Prostate gland (tissue), 2 donors: ENCODE measurements around the gene NCOA4. TPM values are rescaled to one million over a fixed set of nuclear protein-coding genes. Genes with fewer than 3 reads are reported as not detected.

ENCODE experiments used
- DNase-seq: peaks from one replicate; pipeline ENCODE4 v3.0.0-alpha.2; 2019; ENCODE audit warnings: low spot score
- H3K27ac ChIP-seq, 2 donors: fragments of 200-600 bp; sonication (generic); 2 replicates each; pipeline ENCODE4 v1.5.1; 2017 to 2019
- H3K27me3 ChIP-seq: fragments of 200-600 bp; sonication (generic); replicated peaks from 2 replicates; pipeline ENCODE4 v1.5.1; 2019; ENCODE audit not compliant: insufficient read depth
- H3K36me3 ChIP-seq, 2 donors: fragments of 200-600 bp; sonication (generic); 1 replicate in 1 of 2; 2 replicates in 1 of 2; pipeline versions ENCODE4 v1.5.1 to v1.8.1; 2017 to 2019
- H3K4me1 ChIP-seq: fragments of 200-600 bp; sonication (generic); replicated peaks from 2 replicates; pipeline ENCODE4 v1.5.1; 2019
- H3K4me3 ChIP-seq, 2 donors: fragments of 200-600 bp; sonication (generic); 2 replicates each; pipeline ENCODE4 v1.5.1; 2017 to 2019
- H3K9me3 ChIP-seq: fragments of 200-600 bp; sonication (generic); 2 replicates; pipeline ENCODE4 v1.5.1; 2017
- CTCF ChIP-seq, 4 experiments: fragments of 200-600 bp in 2 of 4; fragments of 450-650 bp in 2 of 4; sonication (generic) in 2 of 4; IDR thresholded peaks; 1 replicate in 3 of 4; 2 replicates in 1 of 4; pipeline ENCODE4 v1.5.1; 2016 to 2019; ENCODE audit warnings: antibody characterized with exemption in 4 of 4, mild to moderate bottlenecking in 2 of 4, moderate library complexity in 2 of 4
- POLR2A ChIP-seq: fragments of 450-650 bp; IDR thresholded peaks from one replicate; pipeline ENCODE4 v1.6.1; 2016; ENCODE audit warnings: antibody characterized with exemption, mild to moderate bottlenecking
- POLR2AphosphoS5 ChIP-seq: sonication (generic); formaldehyde crosslinking; IDR thresholded peaks from one replicate; pipeline ENCODE4 v1.6.1; 2017; ENCODE audit warnings: antibody characterized with exemption
- WGBS: methylation state at CpG from one replicate; pipeline ENCODE4 v1.1.5; 2018; 5-methylcytosine and 5-hydroxymethylcytosine counted together
- intact Hi-C: fragments of 100-400 bp; cut with DNase I; formaldehyde crosslinking; loops from one replicate; pipeline ENCODE4 v1.14.2; 2022
- total RNA-seq, 2 donors: library from RNA; depleted of rRNA; stranded (reverse); fragments of >200 nt; gene quantifications; one replicate each; pipeline ENCODE4 v1.1.0, GENCODE V29; 2016

NCOA4 gene
- total RNA-seq, 2 donors from 2014 or later = 131 to 434 TPM

DNA sequence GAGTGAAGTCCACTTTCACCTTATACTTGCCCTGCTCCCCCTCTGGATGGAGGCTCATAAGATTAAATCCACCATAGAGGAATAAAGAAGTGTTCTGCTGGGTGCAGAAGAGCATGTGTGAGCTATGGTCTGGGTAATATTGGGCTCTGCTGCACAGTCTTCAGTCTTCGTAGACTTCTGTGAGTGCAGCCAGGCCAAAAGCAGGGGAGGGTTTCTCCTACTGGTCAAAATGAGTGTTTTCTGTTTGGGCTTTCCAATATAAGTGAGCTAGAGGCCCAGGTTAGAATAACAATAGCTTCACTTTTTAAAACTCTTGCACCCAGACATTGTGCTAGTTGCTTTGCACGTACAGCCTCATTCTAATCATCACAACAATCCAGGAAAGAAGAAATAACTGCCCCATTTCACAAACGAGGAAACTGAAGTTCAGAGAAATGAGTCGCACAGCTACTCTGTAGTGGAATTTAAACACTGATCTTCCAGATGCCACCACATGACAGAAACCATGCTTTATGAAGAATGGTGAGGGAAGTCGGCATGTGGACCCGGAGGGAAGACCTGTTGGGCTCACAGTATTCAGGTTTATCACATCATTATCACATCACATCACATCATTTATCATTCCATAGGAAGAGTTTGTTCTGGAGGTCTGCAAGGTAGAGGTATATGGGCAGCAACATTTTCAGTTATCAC, 39.5 kb upstream of the NCOA4 start:
- TF ChIP-seq POLR2A = no peak
- no peak for TF ChIP-seq POLR2AphosphoS5
- TF ChIP-seq CTCF (IDR thresholded peaks at IDR 0.05) = no peak
- H3K4me1 ChIP-seq = no peaks in the 10 kb centered on the region
- WGBS = 82% methylated on average over 6 of the region's 6 CpGs
- H3K36me3 ChIP-seq = no peaks in the 10 kb centered on the region
- H3K27ac ChIP-seq = no peak overlapping the region
- H3K4me3 ChIP-seq = no peak overlapping the region
- no peaks in the 10 kb centered on the region for H3K9me3 ChIP-seq
- intact Hi-C loops = no loop called here
- DNase-seq = no peak
- no peaks in the 10 kb centered on the region for H3K27me3 ChIP-seq

- Histone ChIP-seq H3K36me3 (no peaks in the 10 kb centered on the region), H3K4me3 (no peak overlapping the region), H3K27ac (peak overlapping the region; percentile 54 to 56), H3K4me1 (peaks cover 3% of the 10 kb centered on the region), H3K27me3 (no peaks in the 10 kb centered on the region), H3K9me3 (no peaks in the 10 kb centered on the region)
- WGBS = 75% methylated on average over 2 of the region's 2 CpGs
- intact Hi-C loops = no loop called here
- DNase-seq = peak; percentile 40
- TF ChIP-seq CTCF (IDR thresholded peaks at IDR 0.05) (no peak), POLR2AphosphoS5 (peak; percentile 41)
These were observed 38.5 kb upstream of the NCOA4 start for GRCh38 chr10:46068905-46069304.

- DNase-seq = no peak
- 61% methylated on average over 1 of the region's 1 CpG for WGBS
- TF ChIP-seq CTCF (IDR thresholded peaks at IDR 0.05) (no peak), POLR2A (no peak), POLR2AphosphoS5 (no peak)
- H3K27ac ChIP-seq = peak overlapping the region; percentile 54 to 56
- H3K4me3 ChIP-seq = no peak overlapping the region
- H3K4me1 ChIP-seq = peaks cover 3% of the 10 kb centered on the region
- no peaks in the 10 kb centered on the region for H3K27me3 ChIP-seq
- no peaks in the 10 kb centered on the region for H3K36me3 ChIP-seq
- H3K9me3 ChIP-seq = no peaks in the 10 kb centered on the region
- intact Hi-C loops = no loop called here
These were observed 37.7 kb upstream of the NCOA4 start for GRCh38 chr10:46068117-46068516.

- DNase-seq = no peak
- no peak overlapping the region for H3K4me3 ChIP-seq
- H3K36me3 ChIP-seq = no peaks in the 10 kb centered on the region
- WGBS = 67% methylated on average over 1 of the region's 1 CpG
- peak; percentile 71 for TF ChIP-seq POLR2AphosphoS5
- no peak for TF ChIP-seq CTCF (IDR thresholded peaks at IDR 0.05)
- H3K9me3 ChIP-seq = no peaks in the 10 kb centered on the region
- no peaks in the 10 kb centered on the region for H3K27me3 ChIP-seq
- intact Hi-C loops = no loop called here
- peaks cover 3% of the 10 kb centered on the region for H3K4me1 ChIP-seq
- peak overlapping the region; percentile 69 to 79 for H3K27ac ChIP-seq
These were observed 33.9 kb upstream of the NCOA4 start for GRCh38 chr10:46064269-46064817.
